GM10248 (cell line): Measurements from ENCODE around the gene LRRC75B.
"Not testable (repeated sequence)": the region's sequence is repeated elsewhere in the genome, so short reads cannot be mapped to it uniquely, and the experiment has no call there.

ENCODE experiments used
- CTCF ChIA-PET: fragments of 300-600 bp; sonication (Branson Sonifier 250); formaldehyde crosslinking; extraction: SDS; loops from one replicate; lab custom pipeline; 2021; ENCODE audit warnings: antibody characterized with exemption; lab: Yijun Ruan, JAX
- POLR2A ChIA-PET: fragments of 350-650 bp; sonication (Branson Sonifier 250); formaldehyde crosslinking; extraction: SDS; loops from one replicate; lab custom pipeline; 2020; ENCODE audit warnings: antibody characterized with exemption; lab: Yijun Ruan, JAX
- DNase-seq: peaks from one replicate; pipeline ENCODE4 v3.0.0; 2012; ENCODE audit errors: extremely low spot score
- TF ChIP-seq, protein P1 (sequence below): IDR thresholded peaks from 2 replicates; pipeline ENCODE4 v1.5.1; 2012; ENCODE audit warnings: mild to moderate bottlenecking, low read depth; ENCODE audit errors: extremely low read depth, missing control alignments, control extremely low read depth

The LRRC75B gene

DNA sequence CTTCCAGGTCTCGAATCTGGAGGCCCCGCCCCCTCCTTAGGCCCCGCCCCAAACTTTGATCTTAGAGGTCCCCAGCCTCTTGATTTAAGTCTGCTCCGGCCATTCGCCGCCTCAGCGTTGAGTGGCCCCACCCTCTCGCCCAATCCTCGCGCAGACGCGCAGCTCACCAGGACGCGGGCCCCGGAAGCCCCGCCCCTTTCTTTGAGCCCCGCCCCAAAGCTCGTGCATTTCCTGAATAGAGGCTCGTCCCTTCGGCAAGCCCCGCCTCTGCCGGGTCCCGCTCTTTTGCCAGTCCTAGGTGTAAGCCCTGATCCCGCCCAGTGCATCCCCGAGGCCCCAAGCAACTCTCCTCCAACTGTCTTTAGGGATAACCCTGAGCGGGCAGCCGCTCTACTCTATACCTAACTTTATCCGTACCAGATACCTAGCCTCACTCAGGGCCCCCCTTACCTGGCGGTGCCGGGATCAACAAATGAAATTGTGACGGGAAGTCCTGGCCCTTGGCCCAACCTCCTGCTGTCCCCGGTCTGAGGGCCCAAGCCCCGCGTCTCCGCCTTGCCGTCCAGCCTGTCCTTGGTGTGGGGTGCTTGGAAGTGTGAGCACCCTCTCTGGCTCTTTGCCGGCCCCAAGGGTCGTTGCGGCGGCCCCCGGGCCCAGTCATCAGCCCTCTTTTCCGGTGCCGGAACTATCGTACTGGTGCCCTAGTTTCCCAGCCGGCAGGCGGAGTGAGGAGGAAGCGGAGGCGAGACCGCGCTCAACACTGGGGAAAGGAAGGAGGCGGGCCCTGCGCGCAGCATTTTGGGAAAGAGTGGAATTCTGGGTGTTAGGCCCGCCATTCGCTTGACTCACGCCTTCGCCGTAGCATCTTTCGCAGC is 37.5 kb downstream of the LRRC75B start, which contains the start of gene SNRPD3:
Gene SNRPD3, plus strand, starts transcription at position 835 of the 875 bp plus-strand sequence. CDS start 1,676 bp downstream, outside the sequence.
- ChIA-PET POLR2A (interaction anchor here (0.6 to 1.6 kb wide), 11 partner anchors 10 to 354 kb away, joined by 3 to 6 read pairs (median 4); no protein-coding TSS in a partner anchor), CTCF (interaction anchor here (0.8 kb wide), 1 partner anchor 10 kb away, joined by 3 read pairs; no protein-coding TSS in a partner anchor)
- peak; percentile 100 for DNase-seq
- TF ChIP-seq, protein P1, sequence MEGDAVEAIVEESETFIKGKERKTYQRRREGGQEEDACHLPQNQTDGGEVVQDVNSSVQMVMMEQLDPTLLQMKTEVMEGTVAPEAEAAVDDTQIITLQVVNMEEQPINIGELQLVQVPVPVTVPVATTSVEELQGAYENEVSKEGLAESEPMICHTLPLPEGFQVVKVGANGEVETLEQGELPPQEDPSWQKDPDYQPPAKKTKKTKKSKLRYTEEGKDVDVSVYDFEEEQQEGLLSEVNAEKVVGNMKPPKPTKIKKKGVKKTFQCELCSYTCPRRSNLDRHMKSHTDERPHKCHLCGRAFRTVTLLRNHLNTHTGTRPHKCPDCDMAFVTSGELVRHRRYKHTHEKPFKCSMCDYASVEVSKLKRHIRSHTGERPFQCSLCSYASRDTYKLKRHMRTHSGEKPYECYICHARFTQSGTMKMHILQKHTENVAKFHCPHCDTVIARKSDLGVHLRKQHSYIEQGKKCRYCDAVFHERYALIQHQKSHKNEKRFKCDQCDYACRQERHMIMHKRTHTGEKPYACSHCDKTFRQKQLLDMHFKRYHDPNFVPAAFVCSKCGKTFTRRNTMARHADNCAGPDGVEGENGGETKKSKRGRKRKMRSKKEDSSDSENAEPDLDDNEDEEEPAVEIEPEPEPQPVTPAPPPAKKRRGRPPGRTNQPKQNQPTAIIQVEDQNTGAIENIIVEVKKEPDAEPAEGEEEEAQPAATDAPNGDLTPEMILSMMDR = no peak

DNA sequence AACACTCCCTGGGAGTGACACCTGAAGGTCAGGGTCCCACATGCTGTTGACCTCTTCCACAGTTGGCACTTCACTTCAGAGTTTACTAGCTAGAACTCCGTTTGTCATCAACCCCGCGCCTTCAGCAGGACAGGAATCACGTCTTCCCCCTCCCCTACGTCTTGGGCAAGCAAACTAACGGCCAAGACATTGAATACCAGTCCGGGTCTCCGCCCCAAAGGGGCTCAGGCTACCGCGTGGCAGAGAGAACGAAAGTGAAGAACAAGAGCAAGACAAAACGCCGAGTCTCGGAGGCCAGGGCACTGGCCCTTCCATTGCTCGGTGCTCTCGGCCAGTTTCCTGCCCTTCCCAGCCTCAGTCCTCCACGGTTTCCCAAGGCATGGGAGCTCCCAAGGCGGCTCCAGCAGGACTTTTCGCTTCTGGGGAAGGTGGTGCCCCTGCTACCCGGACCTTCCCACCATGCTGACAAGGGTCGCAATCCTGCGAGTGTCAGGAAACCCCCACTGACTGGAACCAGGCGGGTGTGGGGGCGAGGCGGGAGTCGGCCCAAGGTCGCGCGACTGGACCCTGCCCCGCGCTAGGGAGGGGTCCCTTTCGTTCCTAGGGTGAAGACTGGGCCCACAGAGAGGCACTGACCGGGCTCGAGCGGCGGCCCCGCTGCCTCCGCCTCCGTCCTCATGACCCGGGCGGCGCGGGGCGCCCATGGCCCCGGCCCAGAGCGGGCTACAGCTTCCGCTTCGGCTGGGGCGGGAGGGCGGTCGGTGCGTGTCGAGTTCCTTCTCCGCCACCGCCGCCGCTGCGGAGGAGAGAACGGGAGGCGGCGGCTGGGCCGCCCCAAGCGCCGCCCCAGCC is 38.3 kb downstream of the LRRC75B start, which contains the start of gene GUCD1:
Gene GUCD1, minus strand, starts transcription at position 826 of the 852 bp plus-strand sequence. Its CDS starts 147 bp downstream, at position 679.
- TF ChIP-seq, protein P1 = no peak
- ChIA-PET POLR2A (interaction anchor here (0.6 to 1.6 kb wide), 6 partner anchors 9 to 200 kb away, joined by 3 to 6 read pairs (median 4); no protein-coding TSS in a partner anchor), CTCF (interaction anchor here (1.2 to 1.5 kb wide), 3 partner anchors 10 to 117 kb away, joined by 3 to 4 read pairs (median 4); no protein-coding TSS in a partner anchor)
- peak; percentile 47 for DNase-seq

DNA sequence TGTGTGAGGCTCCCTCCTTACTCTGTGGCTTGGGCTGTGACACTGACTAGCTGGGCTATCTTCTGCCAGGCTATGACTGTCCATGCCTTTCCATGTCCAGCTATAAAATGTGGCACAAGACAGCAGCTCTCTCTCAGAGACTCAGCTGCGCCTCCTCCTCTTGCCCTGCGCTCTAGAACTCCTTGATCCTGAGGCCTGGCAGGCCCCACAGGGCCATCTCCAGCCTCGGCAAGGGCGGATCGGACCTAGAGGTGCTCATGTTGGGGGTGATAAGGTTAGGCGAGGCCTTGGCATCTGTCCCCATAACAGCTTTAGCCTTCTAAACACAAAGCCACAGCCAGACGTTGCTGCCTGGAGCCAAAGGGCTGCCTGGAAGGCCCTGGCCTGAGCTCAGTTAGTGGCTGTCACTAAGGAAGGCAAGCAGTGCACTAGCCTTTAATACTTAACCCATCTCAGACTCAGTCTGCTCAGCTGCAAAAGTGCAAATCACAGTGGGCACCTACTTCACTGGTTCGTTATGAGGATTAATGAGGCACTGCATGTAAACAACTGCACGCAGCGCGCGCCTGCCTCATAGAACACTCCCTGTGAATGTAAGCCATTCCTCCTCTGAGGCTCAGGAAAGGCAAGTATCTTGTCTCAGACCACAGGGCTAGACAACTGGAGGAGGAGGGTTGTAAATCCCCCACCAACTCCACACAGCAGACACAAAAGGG is 39.1 kb downstream of the LRRC75B start:
- TF ChIP-seq, protein P1 = peak; percentile 5
- CTCF ChIA-PET = interaction anchor here (0.6 to 1.5 kb wide), 5 partner anchors 9 to 129 kb away, joined by 3 to 4 read pairs (median 3); no protein-coding TSS in a partner anchor
- no peak for DNase-seq
- POLR2A ChIA-PET = no interaction called here

DNA sequence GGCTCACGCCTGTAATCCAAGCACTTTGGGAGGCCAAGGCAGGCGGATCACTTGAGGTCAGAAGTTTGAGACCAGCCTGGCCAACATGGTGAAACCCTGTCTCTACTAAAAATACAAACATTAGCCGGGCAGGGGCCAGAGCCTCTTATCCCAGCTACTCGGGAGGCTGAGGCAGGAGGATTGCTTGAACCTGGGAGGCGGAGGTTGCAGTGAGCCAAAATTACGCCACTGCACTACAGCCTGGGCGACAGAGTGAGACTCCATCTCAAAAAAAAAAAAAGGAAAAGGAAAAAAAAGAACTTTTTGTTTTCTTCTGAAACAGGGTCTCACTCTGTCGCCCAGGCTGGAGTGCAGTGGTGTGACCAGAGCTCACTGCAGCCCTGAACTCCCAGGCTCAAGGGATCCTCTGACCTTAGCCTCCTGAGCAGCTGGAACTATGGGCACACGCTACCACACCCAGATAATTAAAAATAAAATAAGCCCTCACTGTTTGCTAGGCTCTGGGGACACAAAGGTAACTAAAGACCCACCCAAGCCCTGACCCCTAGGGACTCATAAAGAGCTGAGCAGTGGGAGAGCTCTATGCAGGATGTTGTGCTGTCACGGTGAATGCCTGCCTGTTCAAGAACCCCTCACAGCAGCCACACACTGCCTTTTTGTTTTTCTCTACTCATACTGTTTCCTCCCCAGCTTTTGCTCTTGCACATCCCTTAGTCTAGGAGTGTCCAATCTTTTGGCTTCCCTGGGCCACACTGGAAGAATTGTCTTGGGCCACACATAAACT is 40.2 kb downstream of the LRRC75B start:
- CTCF ChIA-PET = interaction anchor here (0.6 to 1.5 kb wide), 4 partner anchors 8 to 128 kb away, joined by 3 to 4 read pairs (median 4); no protein-coding TSS in a partner anchor
- POLR2A ChIA-PET, DNase-seq: not testable (repeated sequence)

DNA sequence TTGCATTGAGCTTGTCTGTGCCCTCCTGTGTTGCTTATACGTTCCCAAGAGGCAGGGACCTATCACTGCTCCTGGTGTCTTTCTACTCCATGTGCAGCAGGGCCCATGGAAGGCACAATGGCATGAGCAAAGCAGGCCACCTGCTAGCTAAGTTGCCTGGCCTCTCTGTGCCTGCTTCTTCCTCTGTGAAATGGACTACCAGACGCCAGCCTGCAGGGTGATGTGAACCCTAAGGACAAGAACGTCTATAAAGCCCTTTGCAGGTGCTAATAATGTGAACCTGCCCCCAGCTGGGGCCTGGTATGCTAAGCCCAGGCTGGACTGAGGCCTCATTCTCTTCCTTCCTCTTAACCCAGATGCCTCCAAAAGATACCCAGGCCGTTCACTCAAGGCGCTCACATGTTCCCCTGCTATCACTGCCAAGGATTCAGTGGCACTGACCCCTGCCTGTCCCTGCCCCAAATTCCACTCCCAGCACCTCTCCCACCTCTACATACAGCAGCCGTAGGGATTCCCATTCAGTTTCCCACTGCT is 41.9 kb downstream of the LRRC75B start:
- CTCF ChIA-PET = no interaction called here
- TF ChIP-seq, protein P1 = no peak
- DNase-seq = no peak
- POLR2A ChIA-PET = no interaction called here
